SK-N-MC (cell line): Measurements from ENCODE around the gene PEX10.

Experiments used
- EZH2 ChIP-seq: fragments of 200-600 bp; sonication (generic); IDR thresholded peaks from one replicate; pipeline ENCODE4 v1.6.1; 2017; ENCODE audit warnings: antibody characterized with exemption
- FOXP2 ChIP-seq: optimal IDR thresholded peaks from 2 replicates; pipeline ENCODE3; 2011; ENCODE audit warnings: mild to moderate bottlenecking, moderate library complexity; ENCODE audit not compliant: insufficient read depth; ENCODE audit errors: extremely low read length, control extremely low read depth

- TF ChIP-seq FOXP2 (no peak), EZH2 (no peak)
Measured at GRCh38 chr1:2459757-2460156, 47.4 kb upstream of the PEX10 start.
